DMS53 (cell line): Measurements from ENCODE around the gene LRRC52.

Experiments
- DNase-seq: peaks from one replicate; lab custom pipeline; 2025; lab: John Stamatoyannopoulos, UW

The LRRC52 gene

GRCh38 chr1:165537356-165538109, 6.3 kb upstream of the LRRC52 start:
- peak; percentile 23 for DNase-seq

DNA sequence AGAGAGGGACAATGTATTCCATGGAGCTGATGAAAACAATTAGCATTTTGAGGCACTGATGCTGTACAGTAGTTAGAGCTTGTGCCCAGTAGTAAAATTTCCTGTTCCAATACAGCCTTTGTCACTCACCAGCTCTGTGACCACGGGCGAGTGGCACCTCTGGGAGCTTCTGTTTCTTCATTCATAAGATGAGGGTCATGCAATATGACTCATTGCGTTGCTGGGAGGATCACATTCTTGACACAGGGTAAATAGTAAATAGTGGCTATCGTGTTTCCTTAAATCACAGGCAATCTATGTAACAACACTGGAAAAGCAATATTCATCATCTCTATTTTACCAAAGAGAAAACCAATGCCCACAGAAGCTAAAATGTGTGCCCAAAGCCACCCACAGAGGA, 4.5 kb upstream of the LRRC52 start:
- peak; percentile 94 for DNase-seq

DNA sequence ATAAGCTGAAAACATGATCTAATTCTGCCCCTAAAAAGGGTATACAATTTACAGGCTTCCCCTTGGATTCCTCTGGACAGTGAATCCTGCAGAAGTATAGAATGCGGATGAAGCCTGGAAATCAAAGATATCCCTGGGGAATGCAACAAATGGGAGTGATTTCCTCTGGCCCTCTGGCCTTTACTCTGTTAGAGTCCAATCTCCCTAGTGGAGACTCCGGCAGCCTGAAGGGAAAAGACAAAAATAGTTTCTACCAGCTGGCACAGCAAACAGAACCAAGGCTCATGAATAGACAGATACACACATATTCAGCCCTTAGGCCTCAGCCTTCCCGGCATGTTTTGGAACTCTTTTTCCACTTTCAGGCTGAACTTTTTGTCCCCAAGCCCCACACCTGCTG, 3.9 kb upstream of the LRRC52 start:
- no peak for DNase-seq

GRCh38 chr1:165542015-165542631, 1.7 kb upstream of the LRRC52 start:
- DNase-seq = peak; percentile 81

- DNase-seq = peak; percentile 39
Measured at GRCh38 chr1:165542647-165543046, 1.2 kb upstream of the LRRC52 start.

DNA sequence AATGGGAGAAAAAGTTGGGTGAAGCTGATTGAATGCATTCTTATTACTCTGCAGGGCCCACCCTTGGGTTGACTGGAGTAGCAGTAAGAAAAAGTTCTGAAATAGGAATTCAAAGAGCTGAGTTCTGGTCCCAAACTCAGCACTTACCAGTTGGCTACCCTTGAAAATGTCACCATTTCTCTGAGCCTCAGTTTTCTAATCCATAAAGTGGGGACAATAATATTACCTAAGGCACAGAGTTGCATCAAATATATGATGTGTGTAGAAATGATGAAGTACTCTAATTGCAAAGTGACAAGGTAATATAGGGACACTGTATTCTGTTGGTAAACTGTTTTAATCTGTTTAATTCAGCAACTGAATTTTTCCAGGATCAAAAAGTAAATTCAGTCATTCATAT, 1.2 kb downstream of the LRRC52 start:
- no peak for DNase-seq

DNA sequence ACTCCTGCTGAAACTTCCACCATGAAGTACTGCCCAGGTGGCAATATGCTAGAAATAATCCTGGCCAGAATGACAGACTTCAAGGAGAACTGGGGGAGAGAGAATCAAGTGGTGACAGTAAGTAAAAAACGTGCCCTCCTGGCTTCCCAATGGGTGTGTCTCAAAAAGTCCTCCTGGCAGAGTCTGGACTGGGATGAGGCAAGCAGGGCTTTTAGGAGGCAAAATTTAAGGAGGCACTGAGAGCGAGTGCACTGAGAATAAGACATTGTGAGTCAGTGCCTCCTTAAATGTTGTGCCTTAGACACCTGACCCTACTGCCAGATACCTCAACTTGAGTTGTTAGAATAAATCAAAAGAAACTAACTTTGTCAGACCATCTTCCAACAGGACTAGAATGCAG, 2.2 kb downstream of the LRRC52 start:
- DNase-seq = no peak

GRCh38 chr1:165549973-165550372, 6.2 kb downstream of the LRRC52 start:
- DNase-seq = peak; percentile 38

DNA sequence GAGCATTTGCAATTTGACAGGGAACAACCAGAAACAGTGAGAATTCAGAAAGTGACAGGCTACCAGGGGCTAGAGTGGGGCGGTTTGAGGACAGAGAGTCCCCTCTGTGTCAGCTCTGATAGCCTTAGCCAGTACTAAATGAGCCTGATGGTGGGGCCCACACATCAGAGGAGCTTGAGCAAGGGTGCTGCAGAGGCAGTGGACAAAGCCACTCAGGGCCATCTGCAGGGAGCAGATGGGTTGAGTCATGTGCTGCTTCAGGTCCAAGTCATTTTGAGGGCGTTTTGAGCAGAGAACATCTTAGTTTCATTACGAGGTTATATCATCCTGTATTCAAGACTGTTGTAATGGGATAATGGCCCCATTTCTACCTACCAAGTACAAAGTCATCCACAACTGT, 7.7 kb downstream of the LRRC52 start:
- no peak for DNase-seq

- no peak for DNase-seq
Measured at GRCh38 chr1:165560883-165561656, 17.3 kb downstream of the LRRC52 start.

- no peak for DNase-seq
Measured at GRCh38 chr1:165562571-165562970, 18.8 kb downstream of the LRRC52 start.

GRCh38 chr1:165563551-165563950, 19.8 kb downstream of the LRRC52 start:
- no peak for DNase-seq

GRCh38 chr1:165564561-165564960, 20.8 kb downstream of the LRRC52 start:
- DNase-seq = peak; percentile 73

DNA sequence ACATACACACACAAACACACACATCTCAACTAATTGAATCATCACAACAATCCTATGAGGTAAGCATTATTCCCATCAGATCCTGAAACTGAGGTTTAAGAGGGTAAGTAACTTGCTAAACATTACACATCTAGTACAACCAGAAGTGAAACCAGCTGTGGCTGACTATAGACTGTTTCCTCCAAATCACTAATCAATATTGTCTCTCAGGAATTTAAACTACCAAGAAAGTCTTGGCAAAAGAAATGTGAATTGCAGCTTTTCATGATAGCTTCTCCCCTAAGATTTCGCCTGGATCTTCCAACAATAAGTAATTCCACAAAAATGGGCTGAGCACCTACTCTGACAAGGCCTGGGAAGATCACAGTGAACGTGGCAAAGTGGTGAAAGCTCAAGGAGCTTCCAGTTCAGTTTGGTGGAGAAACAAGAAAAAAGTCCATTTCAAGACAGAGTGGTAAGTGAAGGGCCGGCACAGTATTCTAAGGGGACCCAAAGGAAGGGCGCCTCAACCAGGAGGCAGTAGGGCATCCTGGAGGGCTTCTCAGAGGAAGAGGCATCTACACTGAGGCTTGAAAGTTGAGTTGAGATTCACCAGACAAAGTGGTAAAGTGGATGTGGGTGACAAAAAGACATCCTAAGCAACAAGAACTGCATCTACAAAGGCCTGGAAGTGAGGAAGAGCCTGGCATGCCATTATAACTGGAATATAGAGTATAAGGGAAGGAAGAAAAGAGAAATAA, 22.1 kb downstream of the LRRC52 start:
- DNase-seq = no peak

DNA sequence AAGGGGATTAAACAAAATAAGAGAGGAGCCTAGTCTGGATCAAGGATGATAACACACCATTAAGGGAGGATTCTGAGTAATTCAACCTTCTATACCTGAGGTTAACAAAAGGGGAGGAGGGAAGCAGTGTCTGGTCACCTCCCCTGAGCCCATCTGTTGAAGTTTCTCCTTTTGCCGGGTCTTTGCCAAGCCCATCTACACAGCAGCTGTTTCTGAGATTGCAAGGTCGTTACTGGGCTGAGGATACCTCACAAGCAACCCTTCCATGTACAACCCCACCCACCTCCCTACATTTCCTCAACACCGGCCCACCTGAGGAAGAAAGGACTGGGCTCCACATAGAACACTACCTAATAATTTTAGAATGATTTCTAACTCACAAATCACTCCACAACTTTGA, 26.3 kb downstream of the LRRC52 start:
- DNase-seq = no peak

- DNase-seq = no peak
Measured at GRCh38 chr1:165573787-165574186, 30.0 kb downstream of the LRRC52 start.

- no peak for DNase-seq
Measured at GRCh38 chr1:165574295-165574694, 30.5 kb downstream of the LRRC52 start.

DNA sequence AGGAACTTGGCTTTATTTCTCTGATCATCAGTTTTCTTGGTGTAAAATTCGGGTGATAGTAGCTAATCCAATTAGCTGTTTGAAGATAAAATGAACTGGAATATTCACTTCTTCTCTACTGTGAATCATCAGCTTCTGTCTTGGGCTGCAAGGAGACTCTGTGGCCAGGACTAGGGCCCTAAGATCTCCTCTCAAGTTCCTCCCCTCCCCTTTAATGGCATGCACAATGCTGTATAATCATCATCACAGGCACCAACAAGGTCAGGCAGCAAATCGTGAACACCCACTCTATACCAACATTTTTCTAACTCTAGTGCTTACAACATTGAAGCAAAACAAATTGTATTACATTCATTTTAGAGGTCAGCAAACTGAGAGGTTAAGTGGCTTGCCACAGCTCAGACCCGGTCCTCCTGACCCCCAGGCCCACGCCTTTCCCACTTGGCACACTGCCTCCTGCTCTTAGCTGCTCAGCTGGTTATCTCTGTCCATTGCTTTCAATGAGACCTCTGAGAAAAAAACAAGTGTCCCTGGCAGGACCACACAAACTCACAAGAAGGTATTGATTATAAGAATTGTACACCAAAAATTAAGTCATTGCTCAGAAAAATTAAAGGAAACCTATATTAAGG, 31.8 kb downstream of the LRRC52 start:
- no peak for DNase-seq

GRCh38 chr1:165576536-165576935, 32.7 kb downstream of the LRRC52 start:
- DNase-seq = no peak

DNA sequence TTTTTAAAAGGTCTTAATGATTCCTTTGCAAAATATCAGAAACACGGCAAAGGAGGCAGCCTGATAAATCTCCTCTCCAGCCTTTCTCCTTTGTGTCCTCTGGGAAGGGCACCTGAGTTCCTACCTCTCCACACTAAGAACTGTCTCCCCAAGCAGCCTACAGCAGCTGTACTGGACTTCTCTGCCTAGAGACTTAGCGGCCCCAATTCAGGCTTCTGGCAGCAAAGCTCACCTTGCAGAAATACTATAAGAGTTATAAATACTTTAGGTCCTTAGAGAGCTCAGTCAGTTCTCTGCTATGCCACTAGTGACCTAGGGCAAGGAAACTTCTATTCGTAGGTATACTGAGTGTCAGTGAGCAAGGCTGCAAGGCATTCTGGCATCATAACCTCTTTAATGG, 33.9 kb downstream of the LRRC52 start:
- no peak for DNase-seq

DNA sequence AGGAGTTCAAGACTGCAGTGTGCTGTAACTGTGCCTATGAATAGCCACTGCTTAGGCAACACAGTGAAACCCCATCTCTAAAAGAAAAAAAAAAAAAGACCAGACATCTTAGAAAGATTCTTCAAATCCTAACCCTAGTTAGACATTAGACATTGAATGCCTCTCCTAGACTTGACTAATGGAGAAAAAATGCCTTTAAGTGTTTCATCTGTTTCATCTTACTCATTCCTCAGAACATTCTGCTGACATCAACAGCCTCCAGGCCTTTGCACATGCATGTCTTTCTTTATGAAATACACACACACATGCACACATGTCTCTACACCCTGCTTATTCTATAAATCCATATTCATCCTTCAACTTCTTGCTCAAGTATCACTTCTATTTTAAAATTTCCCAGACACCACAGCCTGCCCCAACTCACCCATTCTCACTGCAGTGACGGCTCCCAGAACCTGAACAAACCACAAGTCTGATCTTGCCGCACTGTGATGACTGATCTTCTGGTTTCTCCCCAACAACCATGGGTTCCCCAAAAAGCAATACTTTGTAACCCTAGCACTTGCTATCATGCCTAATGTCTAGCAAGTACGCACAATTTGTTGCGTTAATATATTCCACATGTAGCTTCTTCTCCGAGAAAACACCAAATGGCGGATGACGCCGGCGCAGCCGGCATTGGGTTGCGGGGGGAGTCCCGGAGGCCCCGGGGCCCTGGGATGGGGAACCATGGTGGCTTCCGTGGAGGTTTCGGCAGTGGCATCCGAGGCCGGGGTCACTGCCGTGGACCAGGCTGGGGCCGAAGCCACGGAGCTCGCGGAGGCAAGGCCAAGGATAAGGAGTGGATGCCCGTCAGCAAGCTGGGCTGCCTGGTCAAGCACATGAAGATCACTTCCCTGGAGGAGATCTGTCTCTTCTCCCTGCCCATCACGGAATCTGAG, 37.4 kb downstream of the LRRC52 start:
- DNase-seq = no peak
